Vagina (tissue), 2 donors: ENCODE data around the gene BBOX1. TPM values are rescaled to one million over a fixed set of nuclear protein-coding genes. Genes with fewer than 3 reads are reported as not detected.

Experiments
- DNase-seq, 2 donors: peaks; one replicate each; pipeline ENCODE4 v3.0.0-alpha.2; 2017; ENCODE audit errors: extremely low spot score in 2 of 2
- H3K27ac ChIP-seq: fragments of 200-600 bp; sonication (generic); one replicate; pipeline ENCODE4 v1.5.1; 2019
- H3K27me3 ChIP-seq: fragments of 200-600 bp; sonication (generic); one replicate; pipeline ENCODE4 v1.5.1; 2019
- H3K36me3 ChIP-seq, 2 donors: fragments of 200-600 bp; sonication (generic); one replicate each; pipeline ENCODE4 v1.5.1; 2017 to 2019
- H3K4me1 ChIP-seq: fragments of 200-600 bp; sonication (generic); one replicate; pipeline ENCODE4 v1.5.1; 2019
- H3K4me3 ChIP-seq, 2 donors: fragments of 200-600 bp; sonication (generic); 1 replicate in 1 of 2; 2 replicates in 1 of 2; pipeline ENCODE4 v1.5.1; 2016 to 2019
- H3K9me3 ChIP-seq: fragments of 200-600 bp; sonication (generic); one replicate; pipeline ENCODE4 v1.5.1; 2019
- CTCF ChIP-seq, 3 experiments: fragments of 450-650 bp in 2 of 3; fragments of 200-600 bp in 1 of 3; sonication (generic) in 1 of 3; IDR thresholded peaks; one replicate each; pipeline ENCODE4 v1.5.1; 2017 to 2019; ENCODE audit warnings: antibody characterized with exemption in 3 of 3, mild to moderate bottlenecking in 2 of 3, moderate library complexity in 2 of 3
- POLR2A ChIP-seq, 2 donors: fragments of 450-650 bp; IDR thresholded peaks; one replicate each; pipeline ENCODE4 v1.6.1; 2017; ENCODE audit warnings: antibody characterized with exemption in 2 of 2, mild to moderate bottlenecking in 2 of 2, moderate library complexity in 2 of 2
- POLR2AphosphoS5 ChIP-seq, 2 donors: sonication (generic); formaldehyde crosslinking; IDR thresholded peaks; one replicate each; pipeline ENCODE4 v1.9.0; 2017; ENCODE audit warnings: antibody characterized with exemption in 2 of 2, mild to moderate bottlenecking in 2 of 2, low read depth in 1 of 2; ENCODE audit not compliant: insufficient read depth in 1 of 2
- intact Hi-C: fragments of 100-400 bp; cut with DNase I; formaldehyde crosslinking; loops from one replicate; pipeline ENCODE4 v1.15.1; 2023
- total RNA-seq: library from RNA; depleted of rRNA; stranded (reverse); fragments of >200 nt; gene quantifications from one replicate; pipeline ENCODE4 v1.2.3, GENCODE V29; 2016

The BBOX1 gene
- total RNA-seq, 1 donor from 2014 or later = 53.0 TPM

DNA sequence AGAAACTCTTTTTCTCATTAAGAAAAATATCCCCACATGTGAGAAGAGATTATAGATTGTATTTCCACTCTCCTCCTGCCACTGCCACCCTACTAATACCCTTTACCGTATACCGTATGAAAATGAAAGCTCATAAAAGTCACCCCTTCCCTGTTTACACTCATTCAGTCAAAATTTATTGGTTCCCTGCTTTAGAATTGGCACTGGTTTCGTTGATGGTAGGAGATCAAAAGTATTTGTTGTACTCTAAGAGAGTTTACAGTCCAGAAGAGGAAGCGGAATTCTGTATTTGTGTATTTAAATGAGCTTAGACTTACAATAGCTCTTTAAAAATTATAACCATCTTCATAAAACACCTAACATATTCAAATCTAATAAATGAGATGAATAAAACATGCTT lies 68.2 kb downstream of the BBOX1 start:
- DNase-seq = no peak
- H3K9me3 ChIP-seq = no peaks in the 10 kb centered on the region
- H3K4me1 ChIP-seq = peaks cover 15% of the 10 kb centered on the region
- H3K36me3 ChIP-seq = no peaks in the 10 kb centered on the region
- intact Hi-C loops = no loop called here
- no peak overlapping the region for H3K4me3 ChIP-seq
- no peak overlapping the region for H3K27ac ChIP-seq
- H3K27me3 ChIP-seq = no peaks in the 10 kb centered on the region
- TF ChIP-seq POLR2A (IDR thresholded peaks at IDR 0.05) (no peak), POLR2AphosphoS5 (IDR thresholded peaks at IDR 0.05; ENCODE audit: insufficient read depth in 1 of 2, low read depth in 1 of 2) (no peak), CTCF (IDR thresholded peaks at IDR 0.05) (no peak)

DNA sequence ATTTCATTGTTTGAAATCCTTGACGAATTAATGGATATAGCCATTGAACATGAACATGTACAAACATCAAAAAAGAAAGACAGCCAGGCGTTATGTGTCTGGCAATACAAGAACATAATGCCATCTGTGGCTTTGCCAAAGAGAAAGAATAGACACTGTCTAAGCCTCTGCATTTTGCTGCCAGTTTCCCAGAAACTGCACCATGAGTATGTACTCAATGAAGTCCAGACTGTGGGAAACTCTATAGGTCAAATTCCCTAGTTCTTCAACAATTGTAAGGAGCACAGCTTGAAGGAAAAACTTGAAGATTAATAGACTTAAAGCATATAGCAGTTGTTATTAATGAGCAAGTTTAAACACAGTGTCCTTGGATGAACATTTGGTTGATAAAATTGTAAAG lies 71.3 kb downstream of the BBOX1 start:
- intact Hi-C loops = no loop called here
- Histone ChIP-seq H3K4me3 (no peak overlapping the region), H3K27ac (no peak overlapping the region), H3K4me1 (peaks cover 16% of the 10 kb centered on the region), H3K27me3 (no peaks in the 10 kb centered on the region), H3K36me3 (no peaks in the 10 kb centered on the region), H3K9me3 (no peaks in the 10 kb centered on the region)
- TF ChIP-seq CTCF (IDR thresholded peaks at IDR 0.05) = no peak
- TF ChIP-seq POLR2A (IDR thresholded peaks at IDR 0.05) = no peak
- TF ChIP-seq POLR2AphosphoS5 (IDR thresholded peaks at IDR 0.05; ENCODE audit: insufficient read depth in 1 of 2, low read depth in 1 of 2) = no peak
- DNase-seq = no peak

DNA sequence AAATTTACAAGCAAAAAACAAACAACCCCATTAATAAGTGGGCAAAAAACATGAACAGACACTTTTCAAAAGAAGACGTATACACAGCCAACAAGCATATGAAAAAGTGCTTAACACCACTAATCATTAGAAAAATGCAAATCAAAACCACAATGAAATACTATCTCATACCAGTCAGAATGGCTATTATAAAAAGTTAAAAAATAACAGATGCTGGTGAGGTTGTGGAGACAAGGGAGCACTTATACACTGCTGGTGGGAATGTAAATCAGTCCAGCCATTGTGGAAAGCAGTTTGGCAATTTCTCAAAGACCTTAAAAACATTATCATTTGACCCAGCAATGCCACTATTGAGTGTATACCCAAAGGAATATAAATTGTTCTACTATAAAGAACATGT lies 72.3 kb downstream of the BBOX1 start:
- H3K4me1 ChIP-seq = peaks cover 25% of the 10 kb centered on the region
- H3K36me3 ChIP-seq = no peaks in the 10 kb centered on the region
- no peak overlapping the region for H3K27ac ChIP-seq
- no peaks in the 10 kb centered on the region for H3K9me3 ChIP-seq
- H3K4me3 ChIP-seq = no peak overlapping the region
- no peak for TF ChIP-seq POLR2AphosphoS5 (IDR thresholded peaks at IDR 0.05; ENCODE audit: insufficient read depth in 1 of 2, low read depth in 1 of 2)
- no peak for TF ChIP-seq CTCF (IDR thresholded peaks at IDR 0.05)
- no peak for TF ChIP-seq POLR2A (IDR thresholded peaks at IDR 0.05)
- no peak for DNase-seq
- intact Hi-C loops = no loop called here
- H3K27me3 ChIP-seq = no peaks in the 10 kb centered on the region

DNA sequence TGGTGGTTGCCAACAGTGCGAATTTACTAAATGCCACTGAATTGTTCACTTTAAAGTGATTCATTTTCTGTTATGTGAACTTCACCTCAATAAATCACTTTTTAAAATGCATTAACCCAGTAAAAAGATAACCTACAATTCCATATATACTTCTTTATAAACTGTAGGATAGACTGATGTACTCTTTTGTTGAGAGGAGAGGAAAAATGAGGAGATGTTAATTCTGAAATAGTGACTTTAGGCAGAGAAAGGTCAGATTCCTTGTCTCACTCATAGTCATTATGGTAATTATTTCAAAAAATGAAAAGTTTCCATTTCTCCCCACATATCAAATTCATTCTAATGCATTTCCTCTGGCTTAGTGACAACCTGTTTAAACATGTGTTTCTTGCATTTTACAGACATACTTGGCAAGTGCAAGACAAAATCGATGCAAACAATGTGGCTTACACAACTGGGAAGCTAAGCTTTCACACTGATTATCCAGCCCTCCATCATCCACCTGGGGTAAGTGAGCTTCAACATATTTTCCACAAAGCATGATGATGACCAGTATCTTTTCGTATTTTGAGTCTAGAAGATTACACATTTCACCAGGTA lies 74.5 kb downstream of the BBOX1 start:
- no peak overlapping the region for H3K27ac ChIP-seq
- no peak for DNase-seq
- intact Hi-C loops = no loop called here
- peaks cover 30% of the 10 kb centered on the region for H3K4me1 ChIP-seq
- no peak for TF ChIP-seq POLR2A (IDR thresholded peaks at IDR 0.05)
- TF ChIP-seq POLR2AphosphoS5 (IDR thresholded peaks at IDR 0.05; ENCODE audit: insufficient read depth in 1 of 2, low read depth in 1 of 2) = no peak
- TF ChIP-seq CTCF (IDR thresholded peaks at IDR 0.05) = no peak
- H3K36me3 ChIP-seq = no peaks in the 10 kb centered on the region
- H3K27me3 ChIP-seq = no peaks in the 10 kb centered on the region
- no peak overlapping the region for H3K4me3 ChIP-seq
- H3K9me3 ChIP-seq = no peaks in the 10 kb centered on the region

GRCh38 chr11:27116684-27117083 lies 76.1 kb downstream of the BBOX1 start:
- Histone ChIP-seq H3K27ac (no peak overlapping the region), H3K4me3 (no peak overlapping the region), H3K36me3 (no peaks in the 10 kb centered on the region), H3K9me3 (no peaks in the 10 kb centered on the region), H3K27me3 (no peaks in the 10 kb centered on the region), H3K4me1 (peaks cover 27% of the 10 kb centered on the region)
- TF ChIP-seq CTCF (IDR thresholded peaks at IDR 0.05) = no peak
- TF ChIP-seq POLR2A (IDR thresholded peaks at IDR 0.05) = no peak
- TF ChIP-seq POLR2AphosphoS5 (IDR thresholded peaks at IDR 0.05; ENCODE audit: insufficient read depth in 1 of 2, low read depth in 1 of 2) = no peak
- intact Hi-C loops = no loop called here
- no peak for DNase-seq
